Daoy (cell line): ENCODE measurements around the gene WDR46. TPM values are rescaled to one million over a fixed set of nuclear protein-coding genes. Genes with fewer than 3 reads are reported as not detected.
"Not testable (repeated sequence)": the region's sequence is repeated elsewhere in the genome, so short reads cannot be mapped to it uniquely, and the experiment has no call there.

Source experiments
- DNase-seq: peaks from one replicate; pipeline ENCODE4 v3.0.0-alpha.2; 2015; ENCODE audit warnings: low read depth
- total RNA-seq: library from RNA; depleted of rRNA; stranded (reverse); fragments of >200 nt; shearing (Covaris generic); gene quantifications from 2 replicates; pipeline ENCODE4 v1.2.3, GENCODE V29; 2014

Gene WDR46
- total RNA-seq, 1 experiment from 2014 or later: 286 TPM

DNA sequence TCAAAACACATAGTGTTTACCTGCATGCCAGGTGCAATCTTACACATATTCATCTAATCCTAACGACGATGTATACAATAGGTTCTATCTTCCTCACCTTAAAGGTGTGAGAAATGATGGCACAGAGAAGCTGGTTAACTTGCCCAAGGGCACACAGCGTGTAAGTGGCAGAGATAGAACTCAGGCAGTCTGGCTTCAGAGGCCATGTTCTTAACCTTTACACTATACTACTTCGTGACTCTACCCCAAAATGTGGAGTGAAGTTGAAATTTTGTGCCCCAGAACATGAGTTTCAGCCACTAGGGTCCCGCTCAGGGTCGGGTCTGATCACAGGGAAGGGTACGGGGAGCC is 17.9 kb downstream of the WDR46 start:
- no peak for DNase-seq

DNA sequence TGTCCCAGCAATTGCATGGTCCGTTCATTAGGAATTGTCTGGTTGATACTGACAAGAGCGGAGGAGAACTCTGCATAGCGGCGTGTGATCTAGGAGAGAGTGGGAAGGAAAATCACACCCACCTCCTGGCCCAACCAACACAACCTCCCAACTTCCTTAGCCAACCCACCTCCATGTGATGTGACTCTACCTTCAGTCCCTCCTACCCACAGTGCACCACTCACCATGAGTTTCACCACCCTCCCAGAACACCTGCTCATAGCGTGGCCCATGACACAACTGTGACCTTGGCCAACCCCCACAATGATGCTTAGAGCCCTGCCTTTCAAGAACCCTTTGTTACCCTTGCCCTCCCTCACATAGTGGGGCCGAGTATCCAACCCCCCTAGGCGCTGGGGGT is 25.0 kb downstream of the WDR46 start:
- no peak for DNase-seq

- DNase-seq: not testable (repeated sequence)
These were observed 26.5 kb downstream of the WDR46 start for GRCh38 chr6:33262490-33262889.

GRCh38 chr6:33259032-33259431 is 30.0 kb downstream of the WDR46 start:
- DNase-seq: no peak

GRCh38 chr6:33254591-33254990 is 34.4 kb downstream of the WDR46 start:
- DNase-seq: no peak

DNA sequence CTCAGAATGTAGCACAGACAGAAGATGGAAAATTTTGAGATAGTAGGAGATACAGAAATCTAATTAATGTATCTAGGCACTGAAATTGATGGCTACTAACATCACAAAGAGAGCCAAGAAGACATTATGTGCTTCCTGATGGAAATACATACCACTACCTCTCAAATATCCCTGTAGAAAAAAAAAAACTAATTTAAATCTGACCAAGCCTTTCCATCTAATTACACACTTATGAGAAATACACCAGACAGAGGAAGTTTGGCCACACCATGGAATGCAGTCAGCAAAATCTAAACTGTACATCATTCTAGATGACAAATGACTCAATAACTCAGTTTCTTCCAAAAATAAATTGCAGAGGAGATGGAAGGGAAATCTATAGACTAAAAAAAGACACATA is 36.3 kb downstream of the WDR46 start:
- DNase-seq: no peak

GRCh38 chr6:33251395-33252012 is 37.5 kb downstream of the WDR46 start:
- no peak for DNase-seq

- no peak for DNase-seq
These were observed 38.3 kb downstream of the WDR46 start for GRCh38 chr6:33250731-33251130.

DNA sequence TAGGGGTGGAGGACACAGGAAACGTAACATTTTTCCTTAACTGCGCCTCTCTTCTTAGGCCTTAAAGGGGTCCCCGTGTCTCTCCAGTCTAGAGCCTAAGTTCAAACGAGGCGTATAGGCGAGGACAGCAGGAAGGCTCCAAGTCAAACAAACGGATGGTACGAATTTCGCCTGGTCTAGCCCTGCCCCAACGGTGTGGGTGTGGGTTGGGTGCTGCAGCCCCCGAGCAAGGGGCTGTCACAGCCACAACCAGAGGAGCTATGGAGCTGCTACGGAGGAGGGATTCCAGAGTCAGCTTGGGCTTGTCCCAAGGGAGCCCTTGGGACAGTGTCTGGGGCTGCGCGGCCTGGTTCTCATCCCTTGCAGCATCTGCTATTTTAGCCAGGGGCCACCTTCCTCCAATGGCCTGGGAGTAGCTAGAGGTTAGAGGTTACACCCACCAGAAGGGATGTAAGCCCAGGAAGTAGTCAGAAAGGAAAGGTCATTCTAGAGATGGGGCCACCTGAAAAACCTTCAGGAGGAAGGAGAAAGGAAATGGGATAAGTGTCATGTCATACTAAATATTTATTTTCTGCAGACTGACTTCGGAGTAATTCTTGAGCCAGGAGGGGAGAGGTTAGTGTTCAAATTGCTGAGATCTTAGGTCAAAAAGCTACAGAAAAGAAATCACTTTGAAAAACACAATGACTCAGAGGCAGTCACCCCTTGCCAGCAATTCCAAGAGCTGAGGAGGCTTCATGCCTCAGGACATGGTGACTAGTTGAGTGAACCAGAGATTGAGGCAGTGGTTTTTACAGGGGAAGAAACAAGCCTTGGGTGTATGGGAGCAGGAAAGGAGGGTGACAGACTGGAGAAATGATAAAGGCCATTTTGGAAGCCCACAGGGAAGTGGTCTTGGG is 39.1 kb downstream of the WDR46 start:
- peak; percentile 82 for DNase-seq

DNA sequence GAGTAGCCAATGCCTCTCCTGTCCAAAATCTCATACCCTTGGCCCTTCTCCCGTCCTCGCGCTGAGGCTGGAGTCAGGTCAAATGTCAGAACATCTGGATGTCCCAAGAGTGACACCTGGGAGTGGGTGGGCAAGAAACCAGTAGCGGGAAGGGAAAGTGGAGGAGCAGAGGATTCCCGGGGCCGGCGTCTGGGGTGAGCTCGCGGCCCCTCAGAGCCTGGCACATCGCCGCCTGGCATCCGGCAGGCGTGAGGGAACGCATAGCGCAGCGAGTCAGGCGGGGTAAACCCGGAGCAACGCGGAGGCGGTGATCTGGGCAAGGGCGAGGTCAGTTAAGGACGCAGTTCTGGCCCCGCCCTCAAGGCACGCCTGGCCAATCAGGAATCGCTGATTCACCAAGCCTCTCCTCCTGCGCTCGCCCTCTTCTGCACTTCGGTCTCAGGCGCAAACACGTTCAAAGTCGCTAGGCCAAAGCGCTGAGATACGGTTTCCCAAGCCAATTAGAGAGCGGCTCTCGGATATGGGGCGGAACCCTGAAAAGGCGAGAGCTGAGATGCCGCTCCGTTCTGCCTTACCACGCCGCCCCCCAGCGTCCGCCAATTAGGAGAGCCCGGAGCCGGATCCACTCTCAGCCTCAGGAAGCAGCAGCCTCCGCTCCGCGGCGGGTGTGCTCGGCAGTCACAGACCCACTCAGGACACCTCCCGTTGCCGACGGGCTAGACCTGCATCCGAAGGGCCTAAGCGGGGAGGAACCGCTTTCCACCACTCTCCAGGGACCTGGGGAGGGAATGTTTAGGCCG is 39.9 kb downstream of the WDR46 start:
- DNase-seq: peak; percentile 100

GRCh38 chr6:33248643-33248931 is 40.5 kb downstream of the WDR46 start:
- peak; percentile 76 for DNase-seq

DNA sequence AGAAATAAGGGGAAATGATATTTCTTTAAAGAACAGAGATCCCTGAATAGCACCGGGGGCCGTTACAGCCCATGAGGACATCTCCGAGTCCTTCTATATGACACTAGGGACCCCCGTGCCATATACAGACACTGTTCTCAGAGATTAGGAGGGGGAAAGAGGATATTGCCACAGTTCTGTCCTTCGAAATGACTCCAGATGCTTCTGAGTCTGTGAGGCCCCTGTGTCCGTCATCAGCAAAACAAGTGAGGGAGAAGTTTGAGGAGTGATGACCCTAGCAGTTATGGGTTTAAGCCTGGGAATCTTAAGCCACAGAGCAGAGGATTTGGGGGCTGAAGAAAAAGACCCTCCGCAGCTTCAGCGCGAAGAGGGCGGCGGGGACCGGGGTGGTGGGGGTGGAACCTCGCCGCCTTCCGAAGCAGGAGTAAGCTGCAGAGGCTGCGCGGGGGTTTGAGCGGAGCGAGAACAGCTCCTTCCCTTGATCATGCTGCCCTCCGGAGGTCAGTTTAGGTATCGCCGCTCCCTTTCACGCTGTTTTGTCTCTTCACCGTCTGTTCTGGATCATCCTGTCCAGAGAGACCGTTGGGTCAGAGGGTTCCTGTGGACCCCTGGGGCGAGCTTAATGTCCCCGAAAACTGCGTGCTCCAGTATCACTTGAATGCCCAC is 40.9 kb downstream of the WDR46 start:
- peak; percentile 93 for DNase-seq

DNA sequence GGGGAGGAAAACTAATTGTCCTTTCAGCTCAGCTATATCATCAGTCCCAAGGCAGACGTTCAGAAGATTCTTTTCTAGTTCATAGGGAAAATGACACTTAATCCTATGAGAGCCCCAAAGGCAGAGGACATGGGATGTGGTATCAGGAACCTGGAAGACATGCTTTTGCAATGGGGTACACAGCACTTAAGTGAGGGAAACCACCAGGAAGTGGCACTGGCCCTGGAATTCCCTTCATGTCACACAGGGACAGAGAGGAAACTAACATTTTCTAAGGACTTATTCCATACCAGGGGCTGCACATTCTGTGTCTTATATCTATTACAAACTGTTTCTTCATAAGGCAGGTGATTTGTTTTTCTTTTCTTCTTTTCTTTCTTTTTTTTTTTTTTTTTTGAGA is 45.6 kb downstream of the WDR46 start:
- DNase-seq: no peak

- DNase-seq: no peak
These were observed 47.1 kb downstream of the WDR46 start for GRCh38 chr6:33241968-33242367.

- DNase-seq: no peak
These were observed 51.3 kb downstream of the WDR46 start for GRCh38 chr6:33237741-33238140.

DNA sequence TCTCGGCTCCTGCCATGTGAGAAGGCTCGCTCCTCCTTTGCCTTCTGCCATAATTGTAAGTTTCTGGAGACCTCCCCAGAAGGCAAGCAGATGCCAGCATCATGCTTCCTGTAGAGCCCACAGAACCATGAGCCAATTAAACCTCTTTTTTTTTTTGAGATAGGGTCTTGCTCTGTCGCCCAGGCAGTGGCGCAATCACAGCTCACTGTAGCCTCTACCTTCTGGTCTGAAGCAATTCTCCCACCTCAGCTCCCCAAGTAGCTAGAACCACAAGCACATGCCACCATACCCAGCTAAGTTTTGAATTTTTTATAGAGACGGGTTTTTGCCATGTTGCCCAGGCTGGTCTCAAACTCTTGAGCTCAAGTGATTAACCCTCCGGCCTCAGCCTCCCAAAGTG is 52.2 kb downstream of the WDR46 start:
- no peak for DNase-seq

DNA sequence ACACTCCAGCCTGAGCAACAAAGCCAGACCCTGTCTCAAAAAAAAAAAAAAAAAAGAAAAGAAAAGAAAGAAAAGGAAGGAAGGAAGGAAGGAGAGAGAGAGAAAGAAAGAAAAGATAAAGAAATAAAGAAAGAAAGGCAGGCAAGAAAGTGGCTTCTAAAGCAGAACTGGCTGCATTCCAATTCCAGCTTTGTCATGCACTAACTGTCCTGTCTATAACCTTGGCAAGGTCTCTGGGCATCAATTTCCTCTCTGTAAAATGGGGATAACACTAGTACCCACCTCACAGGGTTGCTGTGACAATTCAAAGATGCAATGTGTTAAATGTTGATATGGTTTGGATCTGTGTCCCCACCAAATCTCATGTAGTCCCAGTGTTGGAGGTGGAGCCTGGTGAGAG is 52.7 kb downstream of the WDR46 start:
- DNase-seq: no peak

DNA sequence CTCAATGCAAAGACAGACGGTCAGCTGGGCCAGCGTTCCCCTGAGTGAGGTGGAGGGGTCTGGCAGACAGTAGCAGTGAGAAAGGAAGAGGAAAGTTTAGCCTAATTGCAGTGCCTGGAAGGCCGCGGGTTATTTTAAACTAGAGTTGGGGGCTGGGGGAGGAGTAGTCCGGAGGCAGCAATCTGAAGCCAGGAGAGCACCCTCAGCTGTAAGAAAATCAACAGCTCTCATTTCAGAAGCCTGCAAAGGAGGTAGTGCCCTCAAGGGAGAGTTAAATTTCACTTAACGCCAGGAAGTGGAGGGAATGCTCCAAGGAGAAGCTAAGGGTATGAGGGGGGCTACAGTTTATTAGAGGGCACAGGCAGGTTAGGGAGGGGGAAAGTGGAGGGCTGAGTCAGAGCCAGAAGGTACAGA is 53.8 kb downstream of the WDR46 start:
- no peak for DNase-seq
